ENCODE results near the gene ADH1A. TPM values are rescaled to one million over a fixed set of nuclear protein-coding genes. Genes with fewer than 3 reads are reported as not detected.
"Not testable (repeated sequence)": the region's sequence is repeated elsewhere in the genome, so short reads cannot be mapped to it uniquely, and the experiment has no call there.

Gene ADH1A
- total RNA-seq (2014; rRNA removed; shearing (Covaris generic)): not detected in 2 replicates

DNA sequence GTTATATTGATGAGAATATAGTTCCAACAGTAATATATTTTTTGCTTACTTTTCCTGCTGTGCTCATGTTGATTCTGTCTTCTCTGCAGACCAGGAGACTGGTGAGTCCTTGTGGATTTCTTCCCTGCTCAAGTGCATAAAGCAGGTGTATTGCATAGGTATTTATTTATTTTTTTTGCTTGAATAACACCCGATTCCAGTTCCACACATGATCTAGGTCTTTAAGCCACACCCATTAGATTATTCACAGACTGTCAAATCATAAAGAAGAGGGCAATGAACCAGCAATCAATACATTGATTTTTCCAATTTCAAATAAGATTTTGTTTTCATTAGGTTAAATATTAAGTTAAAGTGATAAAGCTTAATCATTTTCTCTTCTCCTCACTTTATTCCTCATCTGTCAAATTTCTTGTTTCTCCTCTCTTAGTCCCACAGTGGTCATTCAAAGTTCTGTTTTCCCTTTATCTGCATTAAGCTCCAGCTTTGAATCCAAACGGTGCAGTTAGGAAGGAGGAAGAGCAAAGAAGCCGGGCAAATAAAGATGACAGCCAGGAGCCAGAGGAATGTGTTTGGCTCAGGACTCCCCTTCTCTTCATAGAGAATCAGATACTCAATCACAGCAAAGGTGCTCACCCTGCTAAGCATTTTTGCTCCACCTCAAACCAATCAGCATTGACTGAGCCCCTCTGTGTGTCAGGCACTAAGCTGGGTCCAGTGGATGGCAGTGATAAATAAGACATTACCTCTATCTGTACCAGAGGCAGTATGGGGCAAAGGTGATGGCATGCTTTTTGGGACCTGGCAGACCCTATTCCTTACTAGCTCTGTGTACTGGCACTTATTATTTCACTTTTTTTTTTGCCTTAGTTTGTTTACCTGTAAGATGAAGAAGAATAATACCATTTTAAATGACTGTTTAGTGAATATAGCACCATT lies at the start of gene ADH1A:
Gene ADH1A (minus strand): TSS at position 138 of the 939 bp plus-strand sequence. CDS start 71 bp downstream, at position 67.
- DNase-seq (ENCODE audit: low read depth): no peak

- no peak for DNase-seq (ENCODE audit: low read depth)
Measured at GRCh38 chr4:99339172-99339571, 48.4 kb upstream of the ADH1A start.

- no peak for DNase-seq (ENCODE audit: low read depth)
Measured at GRCh38 chr4:99336553-99336952, 45.8 kb upstream of the ADH1A start.

GRCh38 chr4:99334880-99335279 lies 44.1 kb upstream of the ADH1A start:
- no peak for DNase-seq (ENCODE audit: low read depth)

GRCh38 chr4:99330648-99331047 lies 39.9 kb upstream of the ADH1A start:
- no peak for DNase-seq (ENCODE audit: low read depth)

DNA sequence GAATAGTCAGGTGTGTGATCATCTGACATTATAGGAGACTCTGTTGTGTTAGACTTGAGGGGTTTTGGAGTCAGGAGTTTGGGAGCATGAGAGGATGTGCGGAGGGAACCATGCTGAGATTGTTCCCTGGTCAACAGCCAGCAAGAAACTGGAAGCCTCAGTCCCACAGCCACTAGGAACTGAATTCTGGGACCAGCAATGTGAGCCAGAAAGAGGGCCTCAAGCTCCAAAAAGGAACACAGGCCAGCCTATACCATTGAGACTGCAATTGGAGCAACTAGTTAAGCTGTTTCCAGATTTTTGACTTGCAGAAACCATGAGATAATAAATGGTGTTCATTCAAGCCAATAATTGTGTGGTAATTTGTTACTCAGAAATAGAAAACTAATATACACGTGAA lies 39.1 kb upstream of the ADH1A start:
- DNase-seq (ENCODE audit: low read depth): no peak

- peak; percentile 11 for DNase-seq (ENCODE audit: low read depth)
Measured at GRCh38 chr4:99324979-99325378, 34.2 kb upstream of the ADH1A start.

- DNase-seq (ENCODE audit: low read depth): no peak
Measured at GRCh38 chr4:99324361-99324760, 33.6 kb upstream of the ADH1A start.

DNA sequence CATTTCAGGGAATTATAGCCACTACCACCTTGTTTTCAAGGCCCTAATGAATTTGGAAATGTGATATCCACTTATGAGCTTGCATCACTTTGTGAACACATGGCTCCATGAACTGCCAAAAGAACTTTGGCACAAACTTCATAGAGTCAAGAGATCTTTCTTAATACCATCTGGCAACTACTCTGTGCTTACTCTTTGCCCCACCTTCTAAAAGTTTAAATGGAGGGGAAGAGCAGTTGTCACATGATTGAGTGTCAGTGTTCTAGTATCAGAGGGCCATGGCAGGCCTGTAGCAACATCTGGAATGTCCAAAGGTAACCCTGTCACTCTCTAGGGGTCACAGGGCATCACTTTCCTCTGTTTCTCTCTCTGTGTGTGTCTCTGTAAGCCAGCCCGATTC lies 33.0 kb upstream of the ADH1A start:
- no peak for DNase-seq (ENCODE audit: low read depth)

DNA sequence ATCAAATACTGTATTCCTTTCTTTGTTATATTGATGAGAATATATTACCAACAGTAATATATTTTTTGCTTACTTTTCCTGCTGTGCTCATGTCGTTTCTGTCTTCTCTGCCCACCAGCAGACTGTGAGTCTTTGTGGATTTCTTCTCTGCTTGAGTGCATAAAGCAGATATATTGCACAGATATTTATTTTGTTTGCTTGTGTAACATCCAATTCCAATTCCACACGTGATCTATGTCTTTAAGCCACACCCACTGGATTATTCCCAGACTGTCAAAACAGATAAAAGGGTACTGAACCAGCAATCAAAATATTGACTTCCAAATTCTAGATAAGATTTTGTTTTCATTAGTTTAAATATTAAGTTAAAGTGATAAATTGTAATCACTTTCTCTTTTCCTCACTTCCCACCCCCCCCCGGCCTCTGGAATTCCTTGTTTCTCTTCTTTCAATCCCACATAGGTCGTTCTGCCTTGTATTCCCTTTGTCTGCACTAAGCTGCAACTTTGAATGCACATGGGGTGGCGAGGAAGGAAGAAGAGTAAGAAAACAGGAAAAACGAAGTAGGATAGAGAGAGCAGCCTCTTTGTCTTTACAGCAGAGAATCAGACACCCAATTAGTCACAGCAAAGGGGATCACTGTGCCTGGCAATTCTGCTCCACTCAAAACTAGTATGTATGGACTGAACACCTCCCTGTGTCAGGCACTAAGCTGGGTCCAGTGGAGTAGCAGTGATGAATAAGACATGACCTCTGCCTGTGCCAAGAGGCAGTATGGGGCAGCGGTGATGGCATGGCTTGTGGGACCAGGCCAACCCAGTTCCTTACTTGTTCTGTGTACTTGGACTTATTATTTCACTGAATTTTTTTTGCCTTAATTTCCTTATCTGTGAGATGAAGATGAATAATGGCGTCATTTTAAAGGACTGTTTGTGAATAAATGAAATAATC lies 30.7 kb upstream of the ADH1A start, which contains the start of gene ADH1B:
Gene ADH1B (minus strand): TSS at position 161 of the 951 bp plus-strand sequence. CDS start 70 bp downstream, at position 91.
- no peak for DNase-seq (ENCODE audit: low read depth)

DNA sequence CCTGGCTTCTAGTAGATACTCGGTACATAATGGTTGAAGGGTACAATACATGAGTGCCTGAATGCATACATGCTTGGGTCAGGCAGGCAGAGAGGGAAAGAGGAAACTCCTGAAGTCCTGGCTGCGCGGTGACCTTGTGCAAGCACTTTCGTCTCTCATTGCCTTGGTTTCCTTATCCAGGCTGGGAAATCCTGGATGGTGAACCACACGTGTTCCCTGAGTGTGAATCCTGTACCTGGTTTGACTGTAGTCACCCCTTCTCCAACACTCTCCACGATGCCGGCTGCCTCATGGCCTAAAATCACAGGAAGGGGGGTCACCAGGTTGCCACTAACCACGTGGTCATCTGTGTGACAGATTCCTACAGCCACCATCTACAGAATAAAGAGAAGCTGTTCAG lies 27.0 kb upstream of the ADH1A start:
- not testable (repeated sequence) for DNase-seq (ENCODE audit: low read depth)

DNA sequence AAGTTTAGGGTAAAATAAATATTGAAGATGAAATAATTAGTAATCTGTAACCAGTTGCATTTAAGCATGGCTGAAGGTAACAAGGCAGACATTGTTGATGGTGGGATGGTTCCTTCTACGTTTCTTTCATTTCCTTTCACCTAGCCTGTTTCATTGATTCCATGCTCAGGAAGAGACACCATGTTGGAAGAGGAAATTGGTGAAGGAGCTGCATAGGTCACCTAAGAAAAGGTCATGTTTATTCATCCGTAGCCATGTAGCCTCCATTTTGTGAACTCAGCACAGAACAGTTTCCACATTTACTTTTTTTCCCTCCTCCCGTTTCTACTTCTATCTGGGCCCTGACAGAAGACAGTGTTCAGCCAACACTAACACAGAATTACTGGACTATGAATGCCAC lies 26.6 kb upstream of the ADH1A start:
- no peak for DNase-seq (ENCODE audit: low read depth)

- no peak for DNase-seq (ENCODE audit: low read depth)
Measured at GRCh38 chr4:99315839-99316238, 25.1 kb upstream of the ADH1A start.

GRCh38 chr4:99314211-99314610 lies 23.4 kb upstream of the ADH1A start:
- DNase-seq (ENCODE audit: low read depth): no peak

DNA sequence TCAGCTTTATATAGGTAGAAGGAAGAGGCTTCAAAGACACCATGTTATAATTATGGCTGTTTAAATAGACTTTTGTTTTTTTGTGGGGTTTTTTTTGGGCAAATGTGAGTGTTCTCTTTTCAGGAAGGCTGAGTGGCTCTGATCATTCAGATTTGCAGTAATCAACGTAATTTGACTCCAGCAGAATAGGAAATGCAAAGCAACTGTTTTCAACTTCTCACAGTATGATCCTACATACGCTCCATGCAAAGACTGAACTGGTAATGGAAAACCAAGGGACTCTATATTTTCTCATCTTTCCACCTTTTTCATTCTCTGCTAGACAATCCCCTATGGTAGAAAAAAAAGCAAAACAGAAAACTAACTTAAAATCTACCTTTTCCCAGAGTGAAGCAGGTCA lies 19.6 kb upstream of the ADH1A start:
- no peak for DNase-seq (ENCODE audit: low read depth)

DNA sequence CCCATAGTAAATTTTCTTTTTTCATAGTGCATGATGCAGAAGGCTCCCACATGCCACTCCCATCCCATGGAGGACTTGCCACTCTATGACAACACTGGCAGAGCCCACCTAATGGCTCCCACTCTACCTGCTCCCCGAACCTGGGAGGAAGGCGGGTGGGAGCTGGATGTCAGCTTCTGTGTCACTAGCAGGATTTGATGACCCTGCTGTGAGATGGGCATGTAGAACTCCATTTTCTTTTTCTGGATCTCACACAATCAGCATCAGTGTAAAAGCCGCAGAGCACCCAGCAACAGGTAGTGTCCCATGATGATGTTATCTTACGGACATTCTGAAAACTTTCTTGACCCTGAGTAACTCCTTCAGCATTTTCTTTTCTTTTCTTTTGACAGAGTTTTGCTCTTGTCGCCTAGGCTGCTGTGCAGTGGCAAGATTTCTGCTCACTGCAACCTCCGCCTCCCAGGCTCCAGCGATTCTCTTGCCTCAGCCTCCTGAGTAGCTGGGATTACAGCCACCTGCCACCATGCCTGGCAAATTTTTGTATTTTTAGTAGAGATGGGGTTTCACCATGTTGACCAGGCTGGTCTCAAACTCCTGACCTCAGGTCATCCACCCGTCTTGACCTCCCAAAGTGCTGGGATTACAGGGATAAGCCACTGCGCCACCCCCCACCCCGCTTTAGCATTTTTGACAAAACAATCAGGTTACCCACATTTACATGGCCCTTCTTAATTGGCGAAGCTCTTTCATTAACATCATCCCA lies 15.0 kb upstream of the ADH1A start:
- DNase-seq (ENCODE audit: low read depth): no peak

GRCh38 chr4:99301376-99302164 lies 10.8 kb upstream of the ADH1A start:
- no peak for DNase-seq (ENCODE audit: low read depth)

DNA sequence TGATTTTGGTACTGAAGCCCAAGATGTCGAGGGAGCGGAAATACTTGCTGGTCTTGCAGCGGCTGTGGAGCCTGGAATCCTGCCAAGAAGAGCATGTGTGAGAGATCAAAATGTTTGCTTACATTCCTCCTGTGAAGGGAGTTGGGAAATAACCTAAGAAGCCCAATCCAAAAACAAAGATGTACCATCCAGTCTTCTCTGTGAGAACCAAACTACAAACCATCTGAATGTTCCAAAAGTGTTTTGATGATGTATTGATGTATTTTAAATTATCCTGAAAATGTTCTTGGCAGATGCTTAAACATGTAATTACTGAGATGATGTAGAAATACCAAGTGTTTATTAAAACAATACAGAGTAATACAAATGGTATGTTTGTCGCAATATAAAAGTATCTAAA lies 10.1 kb upstream of the ADH1A start:
- peak; percentile 81 for DNase-seq (ENCODE audit: low read depth)

- no peak for DNase-seq (ENCODE audit: low read depth)
Measured at GRCh38 chr4:99293357-99293756, 2.6 kb upstream of the ADH1A start.

DNA sequence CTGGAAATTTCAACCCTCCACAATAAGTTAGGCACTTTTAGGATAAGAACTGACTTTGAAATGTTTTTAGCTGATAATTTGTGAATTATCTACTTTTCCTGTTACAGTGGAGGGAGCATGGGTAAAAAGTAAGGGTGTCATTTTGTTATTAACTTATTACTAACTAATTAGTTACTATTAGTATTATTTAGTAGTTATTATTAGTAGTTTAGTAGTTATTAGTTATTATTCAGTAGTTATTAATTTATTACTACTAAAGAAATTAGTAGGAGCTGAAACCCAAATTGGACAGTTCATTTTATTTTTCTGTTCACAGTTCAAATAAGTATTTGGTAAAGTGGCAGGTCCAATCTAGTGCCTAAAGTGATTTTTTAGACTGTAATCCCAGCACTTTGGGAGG lies 5.4 kb downstream of the ADH1A start:
- no peak for DNase-seq (ENCODE audit: low read depth)

GRCh38 chr4:99282731-99283130 lies 8.1 kb downstream of the ADH1A start:
- no peak for DNase-seq (ENCODE audit: low read depth)
